ENCODE measurements around the gene NEURL1B.

- TF ChIP-seq POLR2A (IDR thresholded peaks at IDR 0.05) (no peak), CTCF (IDR thresholded peaks at IDR 0.05) (no peak)
Observed at GRCh38 chr5:172659909-172660628, 19.0 kb downstream of the NEURL1B start.

Data from gastroesophageal sphincter (tissue), 3 donors.